Liver (tissue), 9 donors: ENCODE measurements around the gene WNT8B. TPM values are rescaled to one million over a fixed set of nuclear protein-coding genes. Genes with fewer than 3 reads are reported as not detected.

ENCODE experiments used
- DNase-seq: peaks from one replicate; pipeline ENCODE4 v3.0.0-alpha.2; 2017; ENCODE audit warnings: low spot score
- H3K27ac ChIP-seq, 2 donors: one replicate each; pipeline ENCODE4 v1.7.0; 2013; ENCODE audit warnings: inconsistent platforms in 2 of 2, low read length in 2 of 2, control low read depth in 1 of 2, low read depth in 1 of 2, mild to moderate bottlenecking in 1 of 2
- H3K27me3 ChIP-seq, 4 donors: one replicate each; pipeline versions ENCODE4 v1.6.1 to v1.7.0; 2013; ENCODE audit warnings: low read length in 3 of 4, inconsistent platforms in 1 of 4, mild to moderate bottlenecking in 1 of 4, moderate library complexity in 1 of 4; ENCODE audit not compliant: control insufficient read depth in 4 of 4, insufficient read depth in 4 of 4
- H3K36me3 ChIP-seq, 4 donors: one replicate each; pipeline versions ENCODE4 v1.6.1 to v1.7.0; 2013; ENCODE audit warnings: low read length in 3 of 4, mild to moderate bottlenecking in 3 of 4, low read depth in 1 of 4, moderate library complexity in 1 of 4; ENCODE audit not compliant: control insufficient read depth in 4 of 4, insufficient read depth in 3 of 4
- H3K4me1 ChIP-seq, 4 donors: one replicate each; pipeline versions ENCODE4 v1.6.1 to v1.7.0; 2013; ENCODE audit warnings: low read length in 3 of 4, mild to moderate bottlenecking in 3 of 4, moderate library complexity in 1 of 4; ENCODE audit not compliant: control insufficient read depth in 4 of 4, insufficient read depth in 4 of 4
- H3K4me3 ChIP-seq, 3 donors: one replicate each; pipeline versions ENCODE4 v1.6.1 to v1.7.0; 2013; ENCODE audit warnings: low read length in 3 of 3, control low read depth in 1 of 3, low read depth in 1 of 3, mild to moderate bottlenecking in 1 of 3
- H3K9ac ChIP-seq, 2 donors: one replicate each; pipeline ENCODE4 v1.7.0; 2013; ENCODE audit warnings: low read length in 2 of 2, mild to moderate bottlenecking in 2 of 2, moderate library complexity in 2 of 2, control low read depth in 1 of 2, low read depth in 1 of 2
- H3K9me3 ChIP-seq, 4 donors: one replicate each; pipeline versions ENCODE4 v1.6.1 to v1.7.0; 2013; ENCODE audit warnings: low read length in 3 of 4; ENCODE audit not compliant: control insufficient read depth in 4 of 4
- EGR1 ChIP-seq, 2 donors: IDR thresholded peaks; 2 replicates each; pipeline ENCODE4 v1.6.1; 2016 to 2018; ENCODE audit warnings: antibody characterized with exemption in 2 of 2, low read depth in 2 of 2
- FOXA1 ChIP-seq: IDR thresholded peaks from 2 replicates; pipeline ENCODE4 v1.6.1; 2016; ENCODE audit warnings: antibody characterized with exemption
- FOXA2 ChIP-seq: IDR thresholded peaks from 2 replicates; pipeline ENCODE4 v1.6.1; 2016; ENCODE audit warnings: antibody characterized with exemption
- GABPA ChIP-seq, 2 donors: IDR thresholded peaks in 1 of 2; conservative IDR thresholded peaks in 1 of 2; 2 replicates each; pipeline ENCODE4 v1.6.1; 2016; ENCODE audit warnings: antibody characterized with exemption in 2 of 2, mild to moderate bottlenecking in 1 of 2, moderate library complexity in 1 of 2
- HNF4A ChIP-seq, 2 donors: conservative IDR thresholded peaks; 2 replicates each; pipeline ENCODE4 v1.6.1; 2016; ENCODE audit warnings: antibody characterized with exemption in 2 of 2, mild to moderate bottlenecking in 2 of 2
- HNF4G ChIP-seq: IDR thresholded peaks from 2 replicates; pipeline ENCODE4 v1.6.1; 2016; ENCODE audit warnings: antibody characterized with exemption
- JUND ChIP-seq, 2 donors: IDR thresholded peaks; 2 replicates each; pipeline ENCODE4 v1.6.1; 2016; ENCODE audit warnings: antibody characterized with exemption in 2 of 2
- NR2F2 ChIP-seq: IDR thresholded peaks from 2 replicates; pipeline ENCODE4 v1.6.1; 2016; ENCODE audit warnings: antibody characterized with exemption
- RAD21 ChIP-seq, 2 donors: IDR thresholded peaks; 2 replicates each; pipeline ENCODE4 v1.6.1; 2016; ENCODE audit warnings: antibody characterized with exemption in 2 of 2, mild to moderate bottlenecking in 2 of 2
- RXRA ChIP-seq, 2 donors: IDR thresholded peaks; 2 replicates each; pipeline ENCODE4 v1.6.1; 2017 to 2018; ENCODE audit warnings: antibody characterized with exemption in 2 of 2, mild to moderate bottlenecking in 1 of 2
- SP1 ChIP-seq: IDR thresholded peaks from 2 replicates; pipeline ENCODE4 v1.6.1; 2018; ENCODE audit warnings: antibody characterized with exemption, mild to moderate bottlenecking
- TAF1 ChIP-seq: conservative IDR thresholded peaks from 2 replicates; pipeline ENCODE4 v1.6.1; 2016; ENCODE audit warnings: antibody characterized with exemption, mild to moderate bottlenecking
- YY1 ChIP-seq: IDR thresholded peaks from 2 replicates; pipeline ENCODE4 v1.6.1; 2016; ENCODE audit warnings: antibody characterized with exemption, mild to moderate bottlenecking
- WGBS: extraction: QIAGEN DNeasy Blood & Tissue Kit; methylation state at CpG from one replicate; pipeline ENCODE4 v1.1.7; 2013; 5-methylcytosine and 5-hydroxymethylcytosine counted together
- polyA plus RNA-seq, 2 donors: library from polyadenylated mRNA; stranded (reverse) in 1 of 2; unstranded in 1 of 2; fragments of 200-250 nt in 1 of 2; fragments of >200 nt in 1 of 2; fragmentation: Nextera tagmentation in 1 of 2; extraction: Ambion mirVana in 1 of 2; gene quantifications; one replicate each; pipeline versions ENCODE4 v1.2.1 to v1.2.3, GENCODE V29; 2013 to 2015
- total RNA-seq, 2 donors: library from RNA; depleted of rRNA; stranded (reverse); fragments of >200 nt; gene quantifications; one replicate each; pipeline ENCODE4 v1.2.3, GENCODE V29; 2014
- TF ChIP-seq, protein P1 (sequence below): IDR thresholded peaks from 2 replicates; pipeline ENCODE4 v1.6.1; 2016; ENCODE audit warnings: antibody characterized with exemption, mild to moderate bottlenecking
- TF ChIP-seq, protein P2 (sequence below): IDR thresholded peaks from 2 replicates; pipeline ENCODE4 v1.6.1; 2016; ENCODE audit warnings: antibody characterized with exemption
- TF ChIP-seq, protein P3 (sequence below): IDR thresholded peaks from 2 replicates; pipeline ENCODE4 v1.6.1; 2016; ENCODE audit warnings: antibody characterized with exemption
- TF ChIP-seq, protein P4 (sequence below): fragments of 150-350 bp; IDR thresholded peaks from 2 replicates; pipeline ENCODE4 v1.5.1; 2017; ENCODE audit warnings: improper control_type of control experiment, low read depth, low read length; ENCODE audit not compliant: missing input control
- TF ChIP-seq, protein P5 (sequence below): IDR thresholded peaks from 2 replicates; pipeline ENCODE4 v1.6.1; 2016; ENCODE audit warnings: antibody characterized with exemption
- donor health status: healthy.
- donor health status: healthy.
- donor health status: healthy.
- donor health status: healthy.
- donor health status: healthy.

WNT8B gene
- total and polyA plus RNA-seq, 4 donors, result not detected

DNA sequence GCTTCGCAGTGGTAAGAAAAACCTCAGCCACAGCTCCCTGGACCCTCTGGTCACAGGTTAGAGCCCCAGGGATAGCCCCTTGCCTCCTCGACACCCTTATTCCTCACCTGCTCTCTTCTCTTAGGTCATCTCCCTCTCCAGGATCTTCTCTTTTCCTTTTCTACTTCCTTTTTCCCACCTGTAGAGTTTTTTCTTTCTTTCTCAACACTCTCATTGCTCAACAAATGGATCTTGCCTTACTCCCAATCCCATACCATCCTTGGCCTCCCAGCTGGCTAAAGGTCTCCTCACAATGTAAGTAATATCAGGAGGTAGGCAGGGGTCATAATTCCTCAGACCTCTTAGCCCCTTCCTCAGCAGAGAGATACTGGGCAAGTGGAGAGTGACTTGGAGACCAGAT is 17.2 kb downstream of the WNT8B start:
- WGBS, result 79% methylated on average over 2 of the region's 2 CpGs
- Histone ChIP-seq H3K4me1 (peaks cover 3 to 20% (median 13%) of the 10 kb centered on the region in 4 donors), H3K9ac (no peak overlapping the region), H3K36me3 (no peaks in the 10 kb centered on the region), H3K4me3 (no peak overlapping the region), H3K27me3 (peaks cover 0 to 2% (median 0%) of the 10 kb centered on the region in 4 donors), H3K27ac (no peak overlapping the region), H3K9me3 (no peaks in the 10 kb centered on the region)
- no peak for TF ChIP-seq HNF4G
- TF ChIP-seq, protein P1, sequence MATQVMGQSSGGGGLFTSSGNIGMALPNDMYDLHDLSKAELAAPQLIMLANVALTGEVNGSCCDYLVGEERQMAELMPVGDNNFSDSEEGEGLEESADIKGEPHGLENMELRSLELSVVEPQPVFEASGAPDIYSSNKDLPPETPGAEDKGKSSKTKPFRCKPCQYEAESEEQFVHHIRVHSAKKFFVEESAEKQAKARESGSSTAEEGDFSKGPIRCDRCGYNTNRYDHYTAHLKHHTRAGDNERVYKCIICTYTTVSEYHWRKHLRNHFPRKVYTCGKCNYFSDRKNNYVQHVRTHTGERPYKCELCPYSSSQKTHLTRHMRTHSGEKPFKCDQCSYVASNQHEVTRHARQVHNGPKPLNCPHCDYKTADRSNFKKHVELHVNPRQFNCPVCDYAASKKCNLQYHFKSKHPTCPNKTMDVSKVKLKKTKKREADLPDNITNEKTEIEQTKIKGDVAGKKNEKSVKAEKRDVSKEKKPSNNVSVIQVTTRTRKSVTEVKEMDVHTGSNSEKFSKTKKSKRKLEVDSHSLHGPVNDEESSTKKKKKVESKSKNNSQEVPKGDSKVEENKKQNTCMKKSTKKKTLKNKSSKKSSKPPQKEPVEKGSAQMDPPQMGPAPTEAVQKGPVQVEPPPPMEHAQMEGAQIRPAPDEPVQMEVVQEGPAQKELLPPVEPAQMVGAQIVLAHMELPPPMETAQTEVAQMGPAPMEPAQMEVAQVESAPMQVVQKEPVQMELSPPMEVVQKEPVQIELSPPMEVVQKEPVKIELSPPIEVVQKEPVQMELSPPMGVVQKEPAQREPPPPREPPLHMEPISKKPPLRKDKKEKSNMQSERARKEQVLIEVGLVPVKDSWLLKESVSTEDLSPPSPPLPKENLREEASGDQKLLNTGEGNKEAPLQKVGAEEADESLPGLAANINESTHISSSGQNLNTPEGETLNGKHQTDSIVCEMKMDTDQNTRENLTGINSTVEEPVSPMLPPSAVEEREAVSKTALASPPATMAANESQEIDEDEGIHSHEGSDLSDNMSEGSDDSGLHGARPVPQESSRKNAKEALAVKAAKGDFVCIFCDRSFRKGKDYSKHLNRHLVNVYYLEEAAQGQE, result no peak
- no peak for TF ChIP-seq YY1
- TF ChIP-seq, protein P2, sequence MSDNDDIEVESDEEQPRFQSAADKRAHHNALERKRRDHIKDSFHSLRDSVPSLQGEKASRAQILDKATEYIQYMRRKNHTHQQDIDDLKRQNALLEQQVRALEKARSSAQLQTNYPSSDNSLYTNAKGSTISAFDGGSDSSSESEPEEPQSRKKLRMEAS, result no peak
- DNase-seq, result no peak

DNA sequence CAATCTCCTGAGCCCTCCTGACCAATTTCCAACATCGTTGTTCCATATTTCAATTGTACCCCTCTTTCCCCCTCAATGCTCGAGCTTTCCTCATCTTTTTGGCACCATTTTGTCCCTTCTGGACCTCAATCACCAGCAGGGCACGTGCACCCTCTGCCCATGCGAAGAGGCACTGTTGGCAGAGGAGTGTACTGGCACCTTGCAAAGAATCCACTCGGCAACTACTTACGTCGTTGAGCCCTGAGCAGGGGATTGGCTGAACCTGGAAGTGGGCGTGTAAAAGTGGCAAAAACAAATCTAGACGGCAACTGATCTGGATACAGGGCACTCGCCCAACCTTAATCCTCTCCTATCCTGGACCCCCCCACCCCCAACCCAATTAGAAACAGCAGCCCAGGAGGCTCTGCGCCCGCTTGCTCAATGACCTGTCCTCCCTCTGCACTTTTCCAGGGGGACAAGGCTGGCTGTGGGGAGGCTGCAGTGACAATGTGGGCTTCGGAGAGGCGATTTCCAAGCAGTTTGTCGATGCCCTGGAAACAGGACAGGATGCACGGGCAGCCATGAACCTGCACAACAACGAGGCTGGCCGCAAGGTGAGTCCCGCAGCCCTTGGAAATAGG is 18.8 kb downstream of the WNT8B start:
- 2% methylated on average over 19 of the region's 19 CpGs for WGBS
- no peak overlapping the region for H3K9ac ChIP-seq
- H3K4me1 ChIP-seq, result peaks cover 3 to 20% (median 13%) of the 10 kb centered on the region in 4 donors
- H3K4me3 ChIP-seq, result peak overlapping the region in 2 of 3 donors; percentile 48 to 65
- H3K27me3 ChIP-seq, result peaks cover 0 to 2% (median 0%) of the 10 kb centered on the region in 4 donors
- peak; percentile 88 for DNase-seq
- H3K27ac ChIP-seq, result no peak overlapping the region
- TF ChIP-seq NR2F2, result no peak
- TF ChIP-seq JUND (IDR thresholded peaks at IDR 0.05), result no peak
- TF ChIP-seq, protein P3, sequence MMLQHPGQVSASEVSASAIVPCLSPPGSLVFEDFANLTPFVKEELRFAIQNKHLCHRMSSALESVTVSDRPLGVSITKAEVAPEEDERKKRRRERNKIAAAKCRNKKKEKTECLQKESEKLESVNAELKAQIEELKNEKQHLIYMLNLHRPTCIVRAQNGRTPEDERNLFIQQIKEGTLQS, result no peak
- TF ChIP-seq GABPA (IDR thresholded peaks at IDR 0.05 in 1 of 2, conservative IDR thresholded peaks at IDR 0.05 in 1 of 2), result no peak
- peak; percentile 68 for TF ChIP-seq SP1
- TF ChIP-seq, protein P4, sequence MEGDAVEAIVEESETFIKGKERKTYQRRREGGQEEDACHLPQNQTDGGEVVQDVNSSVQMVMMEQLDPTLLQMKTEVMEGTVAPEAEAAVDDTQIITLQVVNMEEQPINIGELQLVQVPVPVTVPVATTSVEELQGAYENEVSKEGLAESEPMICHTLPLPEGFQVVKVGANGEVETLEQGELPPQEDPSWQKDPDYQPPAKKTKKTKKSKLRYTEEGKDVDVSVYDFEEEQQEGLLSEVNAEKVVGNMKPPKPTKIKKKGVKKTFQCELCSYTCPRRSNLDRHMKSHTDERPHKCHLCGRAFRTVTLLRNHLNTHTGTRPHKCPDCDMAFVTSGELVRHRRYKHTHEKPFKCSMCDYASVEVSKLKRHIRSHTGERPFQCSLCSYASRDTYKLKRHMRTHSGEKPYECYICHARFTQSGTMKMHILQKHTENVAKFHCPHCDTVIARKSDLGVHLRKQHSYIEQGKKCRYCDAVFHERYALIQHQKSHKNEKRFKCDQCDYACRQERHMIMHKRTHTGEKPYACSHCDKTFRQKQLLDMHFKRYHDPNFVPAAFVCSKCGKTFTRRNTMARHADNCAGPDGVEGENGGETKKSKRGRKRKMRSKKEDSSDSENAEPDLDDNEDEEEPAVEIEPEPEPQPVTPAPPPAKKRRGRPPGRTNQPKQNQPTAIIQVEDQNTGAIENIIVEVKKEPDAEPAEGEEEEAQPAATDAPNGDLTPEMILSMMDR, result no peak
- TF ChIP-seq, protein P2, result peak; percentile 46
- no peak for TF ChIP-seq TAF1
- TF ChIP-seq HNF4G, result no peak
- TF ChIP-seq YY1, result peak; percentile 36
- TF ChIP-seq, protein P5, sequence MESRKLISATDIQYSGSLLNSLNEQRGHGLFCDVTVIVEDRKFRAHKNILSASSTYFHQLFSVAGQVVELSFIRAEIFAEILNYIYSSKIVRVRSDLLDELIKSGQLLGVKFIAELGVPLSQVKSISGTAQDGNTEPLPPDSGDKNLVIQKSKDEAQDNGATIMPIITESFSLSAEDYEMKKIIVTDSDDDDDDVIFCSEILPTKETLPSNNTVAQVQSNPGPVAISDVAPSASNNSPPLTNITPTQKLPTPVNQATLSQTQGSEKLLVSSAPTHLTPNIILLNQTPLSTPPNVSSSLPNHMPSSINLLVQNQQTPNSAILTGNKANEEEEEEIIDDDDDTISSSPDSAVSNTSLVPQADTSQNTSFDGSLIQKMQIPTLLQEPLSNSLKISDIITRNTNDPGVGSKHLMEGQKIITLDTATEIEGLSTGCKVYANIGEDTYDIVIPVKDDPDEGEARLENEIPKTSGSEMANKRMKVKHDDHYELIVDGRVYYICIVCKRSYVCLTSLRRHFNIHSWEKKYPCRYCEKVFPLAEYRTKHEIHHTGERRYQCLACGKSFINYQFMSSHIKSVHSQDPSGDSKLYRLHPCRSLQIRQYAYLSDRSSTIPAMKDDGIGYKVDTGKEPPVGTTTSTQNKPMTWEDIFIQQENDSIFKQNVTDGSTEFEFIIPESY, result no peak
- TF ChIP-seq RAD21 (IDR thresholded peaks at IDR 0.05), result no peak
- TF ChIP-seq FOXA1, result no peak
- TF ChIP-seq, protein P1, result no peak
- peak in 1 of 2 donors; percentile 23 for TF ChIP-seq HNF4A (conservative IDR thresholded peaks at IDR 0.05)
- no peak for TF ChIP-seq RXRA (IDR thresholded peaks at IDR 0.05)
- TF ChIP-seq FOXA2, result no peak
- no peak for TF ChIP-seq EGR1 (IDR thresholded peaks at IDR 0.05; ENCODE audit: low read depth in 2 of 2)
- no peaks in the 10 kb centered on the region for H3K9me3 ChIP-seq
- peaks cover 0 to 5% (median 1%) of the 10 kb centered on the region in 4 donors for H3K36me3 ChIP-seq
